ENCODE measurements around the gene SEMA3D.

- TF ChIP-seq POLR2A (IDR thresholded peaks at IDR 0.05; ENCODE audit: low read depth, low read length) (no peak), POLR2AphosphoS5 (IDR thresholded peaks at IDR 0.05; ENCODE audit: low read depth, low read length) (no peak), TAF1 (IDR thresholded peaks at IDR 0.05; ENCODE audit: low read depth, low read length) (no peak), SPI1 (IDR thresholded peaks at IDR 0.05; ENCODE audit: low read depth, low read length) (no peak), PAX5 (IDR thresholded peaks at IDR 0.05; ENCODE audit: insufficient read depth, low read length, severe bottlenecking) (no peak)
These were observed 187.4 kb downstream of the SEMA3D start for GRCh38 chr7:84999450-84999849.

All from GM12891 (cell line).